Central memory CD8-positive, alpha-beta T cell (primary cell): Measurements from ENCODE around the gene SPAAR.
"Not testable (repeated sequence)": the region's sequence is repeated elsewhere in the genome, so short reads cannot be mapped to it uniquely, and the experiment has no call there.

ENCODE experiments used
- ATAC-seq: fragments of 150-1000 bp; cut with Tn5 transposase; replicated peaks from 2 replicates; pipeline ENCODE4 v1.10.0; 2022; ENCODE audit warnings: mild to moderate bottlenecking, moderate FRiP score, moderate number of reproducible peaks; ENCODE audit not compliant: poor library complexity, severe bottlenecking; ENCODE audit errors: extremely low read depth
- DNase-seq, 2 donors: peaks; one replicate each; pipeline ENCODE4 v3.0.0; 2021; ENCODE audit warnings: low spot score in 2 of 2
- H3K27ac Mint-ChIP-seq: one replicate; pipeline ENCODE4 v1.8.0; 2022; ENCODE audit warnings: low read depth, mild to moderate bottlenecking, moderate library complexity, mixed read lengths
- H3K27me3 Mint-ChIP-seq: one replicate; pipeline ENCODE4 v1.8.0; 2022; ENCODE audit warnings: mixed read lengths
- H3K36me3 Mint-ChIP-seq: one replicate; pipeline ENCODE4 v1.8.0; 2022; ENCODE audit warnings: mild to moderate bottlenecking, moderate library complexity, mixed read lengths; ENCODE audit not compliant: insufficient read depth
- H3K4me1 Mint-ChIP-seq: one replicate; pipeline ENCODE4 v1.8.0; 2022; ENCODE audit warnings: mixed read lengths
- H3K4me3 Mint-ChIP-seq: one replicate; pipeline ENCODE4 v1.8.0; 2022; ENCODE audit warnings: mild to moderate bottlenecking, moderate library complexity, mixed read lengths
- H3K9me3 Mint-ChIP-seq: one replicate; pipeline ENCODE4 v1.8.0; 2022; ENCODE audit warnings: mixed read lengths

The SPAAR gene

GRCh38 chr9:35933550-35934067, 24.3 kb downstream of the SPAAR start:
- no peak overlapping the region for H3K27ac Mint-ChIP-seq
- H3K4me1 Mint-ChIP-seq = no peaks in the 10 kb centered on the region
- no peaks in the 10 kb centered on the region for H3K27me3 Mint-ChIP-seq
- no peaks in the 10 kb centered on the region for H3K36me3 Mint-ChIP-seq
- H3K9me3 Mint-ChIP-seq = no peaks in the 10 kb centered on the region
- ATAC-seq (no peak), DNase-seq (no peak)
- no peak overlapping the region for H3K4me3 Mint-ChIP-seq

- not testable (repeated sequence) for ATAC-seq, H3K27me3 Mint-ChIP-seq, H3K36me3 Mint-ChIP-seq, H3K4me3 Mint-ChIP-seq, H3K9me3 Mint-ChIP-seq, DNase-seq, H3K27ac Mint-ChIP-seq, H3K4me1 Mint-ChIP-seq
Measured at GRCh38 chr9:35934069-35934468, 24.8 kb downstream of the SPAAR start.

- Mint-ChIP-seq H3K4me3 (no peak overlapping the region), H3K36me3 (no peaks in the 10 kb centered on the region), H3K27ac (no peak overlapping the region), H3K9me3 (no peaks in the 10 kb centered on the region), H3K4me1 (peaks cover 1% of the 10 kb centered on the region), H3K27me3 (no peaks in the 10 kb centered on the region)
- ATAC-seq = no peak
- DNase-seq = no peak
Measured at GRCh38 chr9:35935261-35935660, 26.0 kb downstream of the SPAAR start.

- DNase-seq = no peak
- no peak for ATAC-seq
- Mint-ChIP-seq H3K27me3 (no peaks in the 10 kb centered on the region), H3K4me3 (no peak overlapping the region), H3K27ac (no peak overlapping the region), H3K36me3 (no peaks in the 10 kb centered on the region), H3K9me3 (no peaks in the 10 kb centered on the region), H3K4me1 (peaks cover 8% of the 10 kb centered on the region)
Measured at GRCh38 chr9:35935755-35936509, 26.6 kb downstream of the SPAAR start.

GRCh38 chr9:35937227-35937626, 27.9 kb downstream of the SPAAR start:
- peaks cover 15% of the 10 kb centered on the region for H3K4me1 Mint-ChIP-seq
- no peak overlapping the region for H3K4me3 Mint-ChIP-seq
- no peaks in the 10 kb centered on the region for H3K9me3 Mint-ChIP-seq
- ATAC-seq = no peak
- no peaks in the 10 kb centered on the region for H3K36me3 Mint-ChIP-seq
- no peaks in the 10 kb centered on the region for H3K27me3 Mint-ChIP-seq
- no peak for DNase-seq
- H3K27ac Mint-ChIP-seq = no peak overlapping the region

DNA sequence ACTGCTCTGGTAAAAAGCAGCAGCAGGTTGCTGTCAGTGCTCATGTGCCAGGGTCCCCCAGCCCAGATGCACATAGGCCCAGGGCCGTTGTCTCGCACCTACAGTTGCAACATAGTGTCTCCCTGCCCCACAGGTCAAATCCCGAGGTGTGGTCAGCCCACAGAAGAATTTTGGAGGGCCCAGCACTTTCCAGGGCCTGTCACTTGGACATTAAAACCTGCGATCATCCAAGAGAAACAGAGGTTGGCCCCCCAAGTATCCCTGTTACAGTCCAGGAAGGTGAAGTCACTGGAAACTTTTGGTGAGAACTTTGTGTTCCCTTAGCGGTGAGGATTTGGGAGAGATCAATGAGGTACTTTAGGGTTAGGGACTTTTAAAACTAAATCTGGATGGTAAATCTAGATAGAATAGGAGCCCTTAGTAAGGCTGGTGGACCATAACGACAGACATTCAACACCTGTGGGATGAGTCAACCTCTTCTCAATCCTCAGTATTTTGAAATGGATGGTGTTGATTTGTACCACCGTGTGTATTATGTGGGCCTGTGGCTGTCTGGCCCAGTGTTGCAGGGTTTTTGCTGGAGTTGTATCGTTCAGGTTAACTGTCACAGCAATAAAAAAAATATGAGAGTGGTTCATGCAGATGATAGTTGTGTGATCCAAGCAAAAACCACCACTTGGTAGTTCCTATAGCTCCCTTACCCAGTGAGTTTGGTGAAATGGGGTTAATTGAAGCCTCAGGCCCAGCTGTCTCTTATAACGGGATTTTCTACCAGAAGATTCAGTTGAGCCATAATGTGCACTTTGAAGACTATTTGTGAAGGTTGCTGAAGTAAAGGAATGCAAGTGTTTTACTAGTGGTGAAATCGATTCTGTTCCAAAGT, 29.4 kb downstream of the SPAAR start:
- H3K4me3 Mint-ChIP-seq = no peak overlapping the region
- H3K4me1 Mint-ChIP-seq = peaks cover 15% of the 10 kb centered on the region
- no peak for DNase-seq
- H3K36me3 Mint-ChIP-seq = no peaks in the 10 kb centered on the region
- ATAC-seq = no peak
- no peaks in the 10 kb centered on the region for H3K27me3 Mint-ChIP-seq
- H3K9me3 Mint-ChIP-seq = no peaks in the 10 kb centered on the region
- no peak overlapping the region for H3K27ac Mint-ChIP-seq

- Mint-ChIP-seq H3K27me3 (no peaks in the 10 kb centered on the region), H3K9me3 (no peaks in the 10 kb centered on the region), H3K36me3 (no peaks in the 10 kb centered on the region), H3K27ac (no peak overlapping the region), H3K4me3 (no peak overlapping the region), H3K4me1 (peaks cover 15% of the 10 kb centered on the region)
- DNase-seq = no peak
- no peak for ATAC-seq
Measured at GRCh38 chr9:35939679-35940250, 30.5 kb downstream of the SPAAR start.

GRCh38 chr9:35940458-35941407, 31.4 kb downstream of the SPAAR start:
- Mint-ChIP-seq H3K36me3 (peaks cover 1% of the 10 kb centered on the region), H3K9me3 (no peaks in the 10 kb centered on the region), H3K4me3 (no peak overlapping the region), H3K4me1 (peaks cover 21% of the 10 kb centered on the region), H3K27me3 (no peaks in the 10 kb centered on the region), H3K27ac (no peak overlapping the region)
- ATAC-seq (peak; percentile 46), DNase-seq (no peak)

GRCh38 chr9:35942286-35942685, 33.0 kb downstream of the SPAAR start:
- Mint-ChIP-seq H3K4me1 (peaks cover 22% of the 10 kb centered on the region), H3K27me3 (no peaks in the 10 kb centered on the region), H3K4me3 (no peak overlapping the region), H3K36me3 (peaks cover 1% of the 10 kb centered on the region), H3K27ac (no peak overlapping the region), H3K9me3 (no peaks in the 10 kb centered on the region)
- ATAC-seq (no peak), DNase-seq (no peak)

GRCh38 chr9:35944173-35944572, 34.9 kb downstream of the SPAAR start:
- ATAC-seq (no peak), DNase-seq (no peak)
- Mint-ChIP-seq H3K27me3 (peaks cover 10% of the 10 kb centered on the region), H3K36me3 (peaks cover 1% of the 10 kb centered on the region), H3K9me3 (no peaks in the 10 kb centered on the region), H3K27ac (no peak overlapping the region), H3K4me1 (peaks cover 22% of the 10 kb centered on the region), H3K4me3 (no peak overlapping the region)

DNA sequence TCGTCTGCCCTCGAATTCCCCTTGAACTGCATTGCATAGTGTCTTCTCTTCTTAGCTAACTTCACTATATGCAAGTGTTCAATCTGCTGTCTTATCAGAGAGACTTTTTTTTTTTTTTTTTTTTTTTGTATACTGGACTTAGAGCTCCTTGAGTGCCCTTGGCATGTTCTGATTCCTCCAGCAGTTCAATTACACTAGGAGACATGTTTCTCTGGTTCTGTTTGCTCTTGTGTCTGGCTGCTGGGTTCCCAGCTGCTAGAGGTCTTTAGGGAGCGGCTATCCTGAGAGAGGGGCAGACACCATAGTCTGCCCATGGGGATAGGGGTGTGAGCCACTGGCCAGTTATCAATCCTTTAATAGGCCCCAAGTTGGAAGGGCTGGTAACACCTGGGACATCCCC, 35.6 kb downstream of the SPAAR start:
- DNase-seq (no peak), ATAC-seq (no peak)
- no peak overlapping the region for H3K27ac Mint-ChIP-seq
- peaks cover 16% of the 10 kb centered on the region for H3K27me3 Mint-ChIP-seq
- H3K36me3 Mint-ChIP-seq = peaks cover 1% of the 10 kb centered on the region
- no peak overlapping the region for H3K4me3 Mint-ChIP-seq
- no peaks in the 10 kb centered on the region for H3K9me3 Mint-ChIP-seq
- peaks cover 22% of the 10 kb centered on the region for H3K4me1 Mint-ChIP-seq
